Panc1 (cell line): ENCODE data around the gene RNF212. TPM values are rescaled to one million over a fixed set of nuclear protein-coding genes. Genes with fewer than 3 reads are reported as not detected.

Source experiments
- ATAC-seq: fragments of 200-7000 bp; cut with Tn5 transposase; 2 replicates; pipeline ENCODE4 v1.9.1; 2020; ENCODE audit warnings: mild to moderate bottlenecking, moderate library complexity
- BruUV-seq: library from RNA; stranded (reverse); fragments of 400-500 nt; replicated peaks from 2 replicates; lab custom pipeline; 2021; lab: Mats Ljungman, UMichigan
- CTCF ChIA-PET: fragments of 300-600 bp; sonication (Branson Sonifier 250); formaldehyde crosslinking; loops from one replicate; lab custom pipeline; 2022; ENCODE audit warnings: antibody characterized with exemption; lab: Charles Lee
- POLR2A ChIA-PET: fragments of 300-600 bp; sonication (Branson Sonifier 250); formaldehyde crosslinking; loops from one replicate; lab custom pipeline; 2022; ENCODE audit warnings: antibody characterized with exemption; lab: Charles Lee
- DNase-seq: peaks from one replicate; pipeline ENCODE4 v3.0.0-alpha.2; 2010; ENCODE audit warnings: low read depth, low spot score
- H3K27ac ChIP-seq: 2 replicates; pipeline ENCODE4 v1.5.1; 2011; ENCODE audit warnings: mild to moderate bottlenecking, low read length, inconsistent platforms
- H3K27me3 ChIP-seq: fragments of 200-500 bp; sonication (Bioruptor generic); 2 replicates; pipeline ENCODE4 v1.6.0; 2014; ENCODE audit warnings: low read length, inconsistent platforms; ENCODE audit not compliant: control insufficient read depth, insufficient read depth
- H3K36me3 ChIP-seq: fragments of 200-500 bp; sonication (Bioruptor generic); 2 replicates; pipeline ENCODE4 v1.5.1; 2014; ENCODE audit warnings: inconsistent platforms, mild to moderate bottlenecking, low read length, moderate library complexity; ENCODE audit not compliant: control insufficient read depth, insufficient read depth
- H3K4me1 ChIP-seq: 2 replicates; pipeline ENCODE4 v1.5.1; 2011; ENCODE audit warnings: inconsistent platforms, mild to moderate bottlenecking, low read length, moderate library complexity; ENCODE audit not compliant: control insufficient read depth, insufficient read depth
- H3K4me3 ChIP-seq, 2 experiments: 2 replicates each; pipeline ENCODE4 v1.5.1; 2011 to 2012; ENCODE audit warnings: low read depth in 2 of 2, low read length in 2 of 2, mild to moderate bottlenecking in 2 of 2, inconsistent platforms in 1 of 2, moderate library complexity in 1 of 2
- H3K9me3 ChIP-seq: fragments of 200-500 bp; sonication (Bioruptor generic); 2 replicates; pipeline ENCODE4 v1.5.1; 2014; ENCODE audit warnings: low read depth, mild to moderate bottlenecking, inconsistent platforms, low read length, moderate library complexity; ENCODE audit not compliant: control insufficient read depth, insufficient read depth
- POLR2AphosphoS5 ChIP-seq: IDR thresholded peaks from 2 replicates; pipeline ENCODE4 v1.6.1; 2012; ENCODE audit warnings: mild to moderate bottlenecking, low read depth, low read length, moderate library complexity
- SIN3A ChIP-seq: IDR thresholded peaks from 2 replicates; pipeline ENCODE4 v1.6.1; 2012; ENCODE audit warnings: low read depth, mild to moderate bottlenecking, low read length, moderate library complexity, borderline replicate concordance; ENCODE audit not compliant: insufficient read depth
- TCF7L2 ChIP-seq: IDR thresholded peaks from 2 replicates; pipeline ENCODE4 v1.6.1; 2011; ENCODE audit warnings: mild to moderate bottlenecking, low read depth, low read length, inconsistent platforms
- in situ Hi-C: cut with HindIII; loops from 2 replicates; pipeline ENCODE4 v1.10.0; 2016; ENCODE audit warnings: low sequenced_read_pairs, low pct_unique_long_range_greater_than_20kb
- intact Hi-C: fragments of 100-400 bp; cut with micrococcal nuclease; formaldehyde crosslinking; loops from one replicate; pipeline ENCODE4 v1.10.0; 2022; ENCODE audit not compliant: unreplicated experiment
- total RNA-seq: library from RNA; stranded (reverse); gene quantifications from one replicate; pipeline ENCODE4 v1.2.1, GENCODE V29; 2021; ENCODE audit not compliant: unreplicated experiment
- TF ChIP-seq, protein P1 (sequence below), 2 experiments: IDR thresholded peaks; 2 replicates each; pipeline ENCODE4 v1.6.1; 2011 to 2012; ENCODE audit warnings: low read depth in 2 of 2, control low read depth in 1 of 2, low read length in 1 of 2, mild to moderate bottlenecking in 1 of 2, moderate library complexity in 1 of 2; ENCODE audit not compliant: insufficient read depth in 1 of 2
- TF ChIP-seq, protein P2 (sequence below): fragments of 450-650 bp; IDR thresholded peaks from 2 replicates; pipeline ENCODE4 v1.5.1; 2017; ENCODE audit warnings: mild to moderate bottlenecking

Gene RNF212
- total RNA-seq, 1 experiment from 2014 or later, result not detected

DNA sequence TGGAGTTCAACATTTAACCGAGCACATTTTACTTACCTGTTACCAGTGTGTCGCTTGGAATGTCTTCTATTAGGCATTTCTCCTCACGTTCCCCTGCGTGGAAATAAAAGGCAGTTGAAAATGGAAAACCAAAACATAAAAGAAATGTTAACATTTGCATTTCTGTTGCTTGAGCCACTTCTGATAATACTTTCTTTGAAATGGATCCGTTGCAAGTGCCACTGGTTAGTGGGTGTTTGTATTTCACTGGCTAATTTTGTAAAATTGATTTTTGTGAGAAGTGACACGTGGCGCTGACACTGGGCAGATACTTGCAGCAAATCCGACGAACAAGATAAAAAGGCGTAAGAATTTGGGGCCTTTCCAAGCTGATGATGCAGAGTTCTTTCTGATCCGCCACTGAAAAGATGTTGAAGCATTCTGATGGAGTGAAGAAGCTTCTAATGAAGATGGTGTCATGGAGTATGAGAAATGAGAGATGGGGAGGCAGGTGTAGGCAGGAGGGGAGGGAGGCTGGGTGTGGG is 40.3 kb upstream of the RNF212 start:
- Histone ChIP-seq H3K9me3 (no peaks in the 10 kb centered on the region), H3K4me3 (no peak overlapping the region), H3K27me3 (no peaks in the 10 kb centered on the region), H3K4me1 (no peaks in the 10 kb centered on the region), H3K27ac (no peak overlapping the region), H3K36me3 (no peaks in the 10 kb centered on the region)
- ATAC-seq (no peak), DNase-seq (no peak)
- intact Hi-C loops (no loop called here), in situ Hi-C loops (no loop called here)
- POLR2A ChIA-PET, result no interaction called here
- TF ChIP-seq, protein P1, sequence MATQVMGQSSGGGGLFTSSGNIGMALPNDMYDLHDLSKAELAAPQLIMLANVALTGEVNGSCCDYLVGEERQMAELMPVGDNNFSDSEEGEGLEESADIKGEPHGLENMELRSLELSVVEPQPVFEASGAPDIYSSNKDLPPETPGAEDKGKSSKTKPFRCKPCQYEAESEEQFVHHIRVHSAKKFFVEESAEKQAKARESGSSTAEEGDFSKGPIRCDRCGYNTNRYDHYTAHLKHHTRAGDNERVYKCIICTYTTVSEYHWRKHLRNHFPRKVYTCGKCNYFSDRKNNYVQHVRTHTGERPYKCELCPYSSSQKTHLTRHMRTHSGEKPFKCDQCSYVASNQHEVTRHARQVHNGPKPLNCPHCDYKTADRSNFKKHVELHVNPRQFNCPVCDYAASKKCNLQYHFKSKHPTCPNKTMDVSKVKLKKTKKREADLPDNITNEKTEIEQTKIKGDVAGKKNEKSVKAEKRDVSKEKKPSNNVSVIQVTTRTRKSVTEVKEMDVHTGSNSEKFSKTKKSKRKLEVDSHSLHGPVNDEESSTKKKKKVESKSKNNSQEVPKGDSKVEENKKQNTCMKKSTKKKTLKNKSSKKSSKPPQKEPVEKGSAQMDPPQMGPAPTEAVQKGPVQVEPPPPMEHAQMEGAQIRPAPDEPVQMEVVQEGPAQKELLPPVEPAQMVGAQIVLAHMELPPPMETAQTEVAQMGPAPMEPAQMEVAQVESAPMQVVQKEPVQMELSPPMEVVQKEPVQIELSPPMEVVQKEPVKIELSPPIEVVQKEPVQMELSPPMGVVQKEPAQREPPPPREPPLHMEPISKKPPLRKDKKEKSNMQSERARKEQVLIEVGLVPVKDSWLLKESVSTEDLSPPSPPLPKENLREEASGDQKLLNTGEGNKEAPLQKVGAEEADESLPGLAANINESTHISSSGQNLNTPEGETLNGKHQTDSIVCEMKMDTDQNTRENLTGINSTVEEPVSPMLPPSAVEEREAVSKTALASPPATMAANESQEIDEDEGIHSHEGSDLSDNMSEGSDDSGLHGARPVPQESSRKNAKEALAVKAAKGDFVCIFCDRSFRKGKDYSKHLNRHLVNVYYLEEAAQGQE (IDR thresholded peaks at IDR 0.05; ENCODE audit: insufficient read depth in 1 of 2, low read depth in 2 of 2, low read length in 1 of 2), result no peak
- TF ChIP-seq, protein P2, sequence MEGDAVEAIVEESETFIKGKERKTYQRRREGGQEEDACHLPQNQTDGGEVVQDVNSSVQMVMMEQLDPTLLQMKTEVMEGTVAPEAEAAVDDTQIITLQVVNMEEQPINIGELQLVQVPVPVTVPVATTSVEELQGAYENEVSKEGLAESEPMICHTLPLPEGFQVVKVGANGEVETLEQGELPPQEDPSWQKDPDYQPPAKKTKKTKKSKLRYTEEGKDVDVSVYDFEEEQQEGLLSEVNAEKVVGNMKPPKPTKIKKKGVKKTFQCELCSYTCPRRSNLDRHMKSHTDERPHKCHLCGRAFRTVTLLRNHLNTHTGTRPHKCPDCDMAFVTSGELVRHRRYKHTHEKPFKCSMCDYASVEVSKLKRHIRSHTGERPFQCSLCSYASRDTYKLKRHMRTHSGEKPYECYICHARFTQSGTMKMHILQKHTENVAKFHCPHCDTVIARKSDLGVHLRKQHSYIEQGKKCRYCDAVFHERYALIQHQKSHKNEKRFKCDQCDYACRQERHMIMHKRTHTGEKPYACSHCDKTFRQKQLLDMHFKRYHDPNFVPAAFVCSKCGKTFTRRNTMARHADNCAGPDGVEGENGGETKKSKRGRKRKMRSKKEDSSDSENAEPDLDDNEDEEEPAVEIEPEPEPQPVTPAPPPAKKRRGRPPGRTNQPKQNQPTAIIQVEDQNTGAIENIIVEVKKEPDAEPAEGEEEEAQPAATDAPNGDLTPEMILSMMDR, result no peak
- TF ChIP-seq POLR2AphosphoS5, result no peak
- no peak for TF ChIP-seq SIN3A
- TF ChIP-seq TCF7L2, result no peak
- CTCF ChIA-PET, result interaction anchor here (0.7 kb wide), 1 partner anchor 9 kb away, joined by 8 read pairs; no protein-coding TSS in a partner anchor
- BruUV-seq, result no TSS peak

DNA sequence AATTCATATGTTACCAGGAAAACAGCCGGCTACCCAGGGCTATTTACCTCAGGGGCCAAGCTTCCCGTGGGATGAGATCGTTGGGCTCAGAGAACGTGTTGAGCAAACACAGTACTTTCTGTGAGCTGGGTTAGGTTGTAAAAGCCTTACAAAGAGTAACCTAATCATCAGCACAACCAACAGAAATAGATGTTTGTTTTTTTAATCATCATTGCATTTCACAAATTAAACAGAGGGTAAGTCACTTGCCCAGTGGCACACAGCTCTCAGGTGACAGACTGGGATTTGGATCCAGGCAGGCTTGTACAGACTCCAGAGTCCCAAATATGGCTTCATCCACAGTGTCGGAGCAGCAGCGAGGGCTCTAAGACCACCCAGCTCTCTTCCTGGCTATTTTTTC is 38.9 kb upstream of the RNF212 start:
- ChIA-PET CTCF (no interaction called here), POLR2A (no interaction called here)
- BruUV-seq, result no TSS peak
- in situ Hi-C loops, result no loop called here
- intact Hi-C loops, result no loop called here
- no peaks in the 10 kb centered on the region for H3K4me1 ChIP-seq
- no peaks in the 10 kb centered on the region for H3K9me3 ChIP-seq
- TF ChIP-seq SIN3A (no peak), POLR2AphosphoS5 (no peak), TCF7L2 (no peak)
- TF ChIP-seq, protein P2, result no peak
- TF ChIP-seq, protein P1 (IDR thresholded peaks at IDR 0.05; ENCODE audit: insufficient read depth in 1 of 2, low read depth in 2 of 2, low read length in 1 of 2), result no peak
- no peak overlapping the region for H3K4me3 ChIP-seq
- H3K36me3 ChIP-seq, result no peaks in the 10 kb centered on the region
- DNase-seq (no peak), ATAC-seq (no peak)
- no peaks in the 10 kb centered on the region for H3K27me3 ChIP-seq
- H3K27ac ChIP-seq, result no peak overlapping the region
